BLaER1 treated with 17β-estradiol and CSF1 and Interleukin-3, amounts not matched to agents 10 nM and 100 nM (cell line): ENCODE results near the gene TMEM132D.
"Not testable (repeated sequence)": the region's sequence is repeated elsewhere in the genome, so short reads cannot be mapped to it uniquely, and the experiment has no call there.

Experiments used
- H3K27ac ChIP-seq, 11 experiments: shearing (Covaris generic); formaldehyde crosslinking; 2 replicates each; pipeline ENCODE4 v1.8.1; 2022
- H3K27me3 ChIP-seq, 11 experiments: shearing (Covaris generic); formaldehyde crosslinking; 2 replicates each; pipeline ENCODE4 v1.8.1; 2022
- H3K36me3 ChIP-seq, 11 experiments: shearing (Covaris generic); formaldehyde crosslinking; 2 replicates each; pipeline ENCODE4 v1.8.1; 2022
- H3K4me1 ChIP-seq, 10 experiments: shearing (Covaris generic); formaldehyde crosslinking; 2 replicates each; pipeline ENCODE4 v1.8.1; 2022
- H3K4me2 ChIP-seq, 11 experiments: shearing (Covaris generic); formaldehyde crosslinking; 2 replicates each; pipeline ENCODE4 v1.8.1; 2022
- H3K4me3 ChIP-seq, 10 experiments: shearing (Covaris generic); formaldehyde crosslinking; 2 replicates each; pipeline ENCODE4 v1.8.1; 2022
- H3K9ac ChIP-seq, 11 experiments: shearing (Covaris generic); formaldehyde crosslinking; 2 replicates each; pipeline ENCODE4 v1.8.1; 2022
- H3K9me3 ChIP-seq, 11 experiments: shearing (Covaris generic); formaldehyde crosslinking; replicated peaks in 1 of 11; 2 replicates each; pipeline ENCODE4 v1.8.1; 2022
- H4K20me1 ChIP-seq, 11 experiments: shearing (Covaris generic); formaldehyde crosslinking; 2 replicates each; pipeline ENCODE4 v1.8.1; 2022
- Cebpa-rat ChIP-seq, 11 experiments: shearing (Covaris generic); IDR thresholded peaks; 2 replicates each; pipeline ENCODE4 v1.8.1; 2022

Gene TMEM132D

GRCh38 chr12:129540249-129540648, 363.6 kb downstream of the TMEM132D start:
- Histone ChIP-seq H3K27ac (no peak overlapping the region), H3K9me3 (peaks cover 0 to 4% (median 0%) of the 10 kb centered on the region in 11 experiments; a peak in 3 of 22 replicates), H3K27me3 (no peaks in the 10 kb centered on the region), H3K4me2 (no peak overlapping the region), H3K4me3 (no peak overlapping the region), H3K9ac (no peak overlapping the region), H4K20me1 (no peaks in the 10 kb centered on the region), H3K4me1 (peaks cover 0 to 10% (median under 1%) of the 10 kb centered on the region in 10 experiments; a peak in 7 of 20 replicates), H3K36me3 (no peaks in the 10 kb centered on the region)
- TF ChIP-seq Cebpa-rat (IDR thresholded peaks at IDR 0.05), result no peak

GRCh38 chr12:129538724-129539335, 365.0 kb downstream of the TMEM132D start:
- not testable (repeated sequence) for H3K4me2 ChIP-seq, H3K4me3 ChIP-seq, H3K27me3 ChIP-seq, H3K9me3 ChIP-seq, H4K20me1 ChIP-seq, H3K36me3 ChIP-seq, H3K27ac ChIP-seq, H3K9ac ChIP-seq
- peaks cover 0 to 17% (median 3%) of the 10 kb centered on the region in 10 experiments; a peak in 8 of 20 replicates for H3K4me1 ChIP-seq

- Histone ChIP-seq H3K36me3 (no peaks in the 10 kb centered on the region), H4K20me1 (no peaks in the 10 kb centered on the region)
Measured at GRCh38 chr12:129538137-129538536, 365.7 kb downstream of the TMEM132D start.

GRCh38 chr12:129534966-129535750, 368.7 kb downstream of the TMEM132D start:
- Histone ChIP-seq H3K27ac (peak overlapping the region in 2 of 11 experiments; percentile 4 to 14; a peak in 1 of 22 replicates), H3K27me3 (no peaks in the 10 kb centered on the region), H3K4me2 (peak overlapping the region in 5 of 11 experiments; percentile 8 to 58 (median 52); a peak in 10 of 22 replicates), H3K9me3 (peaks cover 0 to 4% (median 0%) of the 10 kb centered on the region in 11 experiments; a peak in 3 of 22 replicates), H3K36me3 (no peaks in the 10 kb centered on the region), H3K4me1 (peaks cover 0 to 22% (median 3%) of the 10 kb centered on the region in 10 experiments; a peak in 10 of 20 replicates), H3K9ac (no peak overlapping the region), H3K4me3 (no peak overlapping the region), H4K20me1 (no peaks in the 10 kb centered on the region; a peak in 1 of 22 replicates)
- TF ChIP-seq Cebpa-rat (IDR thresholded peaks at IDR 0.05), result peak in 3 of 11 experiments; percentile 16 to 59 (median 41); a peak in 3 of 22 replicates

More at GRCh38 chr12:129538137-129538536, 365.7 kb downstream of the TMEM132D start:
- no peak for TF ChIP-seq Cebpa-rat (IDR thresholded peaks at IDR 0.05)
- Histone ChIP-seq H3K4me3 (no peak overlapping the region), H3K27ac (no peak overlapping the region), H3K27me3 (no peaks in the 10 kb centered on the region), H3K4me2 (no peak overlapping the region), H3K4me1 (peaks cover 0 to 17% (median 3%) of the 10 kb centered on the region in 10 experiments; a peak in 8 of 20 replicates), H3K9ac (no peak overlapping the region), H3K9me3 (peaks cover 0 to 4% (median 0%) of the 10 kb centered on the region in 11 experiments; a peak in 3 of 22 replicates)

- Histone ChIP-seq H3K4me2 (no peak overlapping the region), H3K4me1 (peaks cover 0 to 25% (median 3%) of the 10 kb centered on the region in 10 experiments; a peak in 10 of 20 replicates), H3K4me3 (no peak overlapping the region), H3K36me3 (no peaks in the 10 kb centered on the region), H3K9me3 (no peaks in the 10 kb centered on the region), H4K20me1 (no peaks in the 10 kb centered on the region; a peak in 1 of 22 replicates), H3K9ac (no peak overlapping the region), H3K27ac (no peak overlapping the region), H3K27me3 (no peaks in the 10 kb centered on the region)
- TF ChIP-seq Cebpa-rat (IDR thresholded peaks at IDR 0.05), result no peak
Measured at GRCh38 chr12:129532707-129533499, 370.9 kb downstream of the TMEM132D start.

- Histone ChIP-seq H3K4me3 (no peak overlapping the region), H4K20me1 (no peaks in the 10 kb centered on the region; a peak in 1 of 22 replicates), H3K9ac (no peak overlapping the region), H3K4me2 (no peak overlapping the region), H3K9me3 (no peaks in the 10 kb centered on the region), H3K27ac (no peak overlapping the region), H3K27me3 (no peaks in the 10 kb centered on the region), H3K36me3 (no peaks in the 10 kb centered on the region), H3K4me1 (peaks cover 0 to 25% (median 3%) of the 10 kb centered on the region in 10 experiments; a peak in 10 of 20 replicates)
- TF ChIP-seq Cebpa-rat (IDR thresholded peaks at IDR 0.05), result no peak
Measured at GRCh38 chr12:129532082-129532481, 371.7 kb downstream of the TMEM132D start.

- TF ChIP-seq Cebpa-rat (IDR thresholded peaks at IDR 0.05), result no peak
- Histone ChIP-seq H3K9me3 (no peaks in the 10 kb centered on the region), H3K27ac (no peak overlapping the region), H3K9ac (no peak overlapping the region), H3K4me1 (peaks cover 0 to 23% (median 3%) of the 10 kb centered on the region in 10 experiments; a peak in 10 of 20 replicates), H4K20me1 (no peaks in the 10 kb centered on the region; a peak in 1 of 22 replicates), H3K4me3 (no peak overlapping the region), H3K36me3 (no peaks in the 10 kb centered on the region), H3K27me3 (no peaks in the 10 kb centered on the region), H3K4me2 (no peak overlapping the region; a peak in 1 of 22 replicates)
Measured at GRCh38 chr12:129530984-129531383, 372.8 kb downstream of the TMEM132D start.

- no peak overlapping the region for H3K9ac ChIP-seq
- H3K4me3 ChIP-seq, result no peak overlapping the region
- no peaks in the 10 kb centered on the region; a peak in 1 of 22 replicates for H4K20me1 ChIP-seq
- no peak overlapping the region for H3K27ac ChIP-seq
- peaks cover 0 to 18% (median 3%) of the 10 kb centered on the region in 10 experiments; a peak in 10 of 20 replicates for H3K4me1 ChIP-seq
- no peaks in the 10 kb centered on the region for H3K36me3 ChIP-seq
- peak overlapping the region in 4 of 11 experiments; percentile 3 to 49 (median 26); a peak in 4 of 22 replicates for H3K4me2 ChIP-seq
- H3K9me3 ChIP-seq, result no peaks in the 10 kb centered on the region
- H3K27me3 ChIP-seq, result no peaks in the 10 kb centered on the region
- no peak for TF ChIP-seq Cebpa-rat (IDR thresholded peaks at IDR 0.05)
Measured at GRCh38 chr12:129530517-129530916, 373.3 kb downstream of the TMEM132D start.
